GM12873 (cell line): Measurements from ENCODE around the gene ANKRD29.

Experiments
- TF ChIP-seq, protein P1 (sequence below): IDR thresholded peaks from 2 replicates; pipeline ENCODE4 v1.5.1; 2012; ENCODE audit warnings: low read depth, mild to moderate bottlenecking, moderate library complexity, low read length, control low read depth; ENCODE audit not compliant: insufficient read depth; ENCODE audit errors: missing control alignments

The ANKRD29 gene

DNA sequence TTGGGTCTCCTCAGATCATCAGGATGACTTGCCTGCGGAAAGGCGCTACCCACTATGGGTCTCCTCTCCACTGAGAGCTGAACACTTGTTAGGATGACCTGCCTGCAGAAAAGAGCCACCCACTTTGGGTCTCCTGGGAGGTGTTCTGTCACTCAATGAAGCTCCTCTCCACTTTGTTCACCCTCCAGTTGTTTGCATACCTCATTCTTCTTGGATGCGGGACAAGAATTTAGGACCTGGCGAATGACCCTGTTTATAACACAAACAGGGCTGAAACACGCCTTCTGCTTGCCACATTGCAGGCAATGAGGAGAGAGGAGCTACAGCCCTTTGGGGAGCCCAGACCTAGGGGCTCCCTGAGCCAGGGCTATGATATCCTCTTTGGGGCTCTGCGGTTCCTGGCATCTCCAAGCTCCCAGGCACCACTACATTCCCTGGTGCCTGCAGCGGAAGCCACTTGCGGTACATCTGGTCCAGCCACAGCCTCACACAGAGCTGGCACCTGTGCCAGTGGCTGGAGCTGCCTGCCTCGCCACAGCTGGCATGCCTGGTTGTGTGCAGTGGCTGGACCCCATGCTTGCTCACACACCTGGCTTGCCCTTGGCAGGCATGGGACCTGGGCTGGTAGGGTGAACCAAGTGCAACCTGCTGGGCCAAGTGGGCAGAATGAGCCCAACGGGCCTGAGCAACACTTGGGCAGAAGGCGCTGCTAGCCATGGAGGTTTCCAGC, 20.6 kb downstream of the ANKRD29 start:
- TF ChIP-seq, protein P1, sequence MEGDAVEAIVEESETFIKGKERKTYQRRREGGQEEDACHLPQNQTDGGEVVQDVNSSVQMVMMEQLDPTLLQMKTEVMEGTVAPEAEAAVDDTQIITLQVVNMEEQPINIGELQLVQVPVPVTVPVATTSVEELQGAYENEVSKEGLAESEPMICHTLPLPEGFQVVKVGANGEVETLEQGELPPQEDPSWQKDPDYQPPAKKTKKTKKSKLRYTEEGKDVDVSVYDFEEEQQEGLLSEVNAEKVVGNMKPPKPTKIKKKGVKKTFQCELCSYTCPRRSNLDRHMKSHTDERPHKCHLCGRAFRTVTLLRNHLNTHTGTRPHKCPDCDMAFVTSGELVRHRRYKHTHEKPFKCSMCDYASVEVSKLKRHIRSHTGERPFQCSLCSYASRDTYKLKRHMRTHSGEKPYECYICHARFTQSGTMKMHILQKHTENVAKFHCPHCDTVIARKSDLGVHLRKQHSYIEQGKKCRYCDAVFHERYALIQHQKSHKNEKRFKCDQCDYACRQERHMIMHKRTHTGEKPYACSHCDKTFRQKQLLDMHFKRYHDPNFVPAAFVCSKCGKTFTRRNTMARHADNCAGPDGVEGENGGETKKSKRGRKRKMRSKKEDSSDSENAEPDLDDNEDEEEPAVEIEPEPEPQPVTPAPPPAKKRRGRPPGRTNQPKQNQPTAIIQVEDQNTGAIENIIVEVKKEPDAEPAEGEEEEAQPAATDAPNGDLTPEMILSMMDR: no peak

- TF ChIP-seq, protein P1: no peak
Measured at GRCh38 chr18:23641143-23641720, 21.5 kb downstream of the ANKRD29 start.

- TF ChIP-seq, protein P1: no peak
Measured at GRCh38 chr18:23640052-23640451, 22.7 kb downstream of the ANKRD29 start.

DNA sequence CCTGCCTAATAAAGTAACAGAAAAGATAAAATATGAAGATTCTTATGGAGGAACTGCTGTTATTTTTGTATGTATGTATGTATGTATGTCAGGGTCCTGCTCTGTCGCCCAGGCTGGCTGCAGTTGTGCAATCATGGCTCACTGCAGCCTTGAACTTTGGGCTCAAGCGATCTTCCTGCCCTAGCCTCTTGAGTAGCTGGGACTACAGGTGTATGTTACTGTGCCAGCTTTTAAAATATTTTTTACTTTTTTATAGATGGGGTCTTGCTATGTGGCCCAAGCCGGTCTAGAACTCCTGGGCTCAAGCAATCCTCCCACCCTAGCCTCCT, 26.7 kb downstream of the ANKRD29 start:
- TF ChIP-seq, protein P1: no peak

GRCh38 chr18:23635283-23636070, 27.2 kb downstream of the ANKRD29 start:
- TF ChIP-seq, protein P1: no peak

DNA sequence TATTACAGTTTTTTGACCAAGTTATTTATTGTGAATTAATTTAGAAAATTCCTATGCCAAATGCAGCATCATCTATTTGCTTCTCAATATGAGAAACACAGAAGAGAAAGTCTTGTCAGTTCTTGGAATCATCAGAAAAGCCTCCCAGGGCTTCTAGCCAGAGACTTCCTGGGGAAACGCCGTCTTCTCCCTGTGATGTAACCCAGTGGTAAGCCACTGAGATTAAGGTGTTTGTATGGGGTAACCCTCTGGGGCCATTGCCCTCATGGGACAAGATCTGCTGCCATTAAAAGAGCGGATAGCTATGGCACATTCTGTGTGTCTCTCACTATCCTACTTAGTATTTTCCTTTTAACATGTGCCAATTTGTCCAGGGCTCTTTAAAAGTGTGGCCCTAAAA, 28.0 kb downstream of the ANKRD29 start:
- TF ChIP-seq, protein P1: no peak

GRCh38 chr18:23632615-23633014, 30.1 kb downstream of the ANKRD29 start:
- TF ChIP-seq, protein P1: no peak
